Gastrocnemius medialis (tissue), 4 donors: ENCODE measurements around the gene SGMS1.
"Not testable (repeated sequence)": the region's sequence is repeated elsewhere in the genome, so short reads cannot be mapped to it uniquely, and the experiment has no call there.

Experiments used
- POLR2A ChIP-seq, 2 donors: fragments of 450-650 bp; IDR thresholded peaks; one replicate each; pipeline ENCODE4 v1.6.1; 2017; ENCODE audit warnings: antibody characterized with exemption in 2 of 2, mild to moderate bottlenecking in 2 of 2, moderate library complexity in 2 of 2
- TF ChIP-seq, protein P1 (sequence below), 5 experiments: fragments of 450-650 bp in 3 of 5; fragments of 200-600 bp in 2 of 5; sonication (generic) in 2 of 5; IDR thresholded peaks in 4 of 5; conservative IDR thresholded peaks in 1 of 5; 1 replicate in 4 of 5; 2 replicates in 1 of 5; pipeline ENCODE4 v1.5.1; 2016 to 2019; ENCODE audit warnings: antibody characterized with exemption in 5 of 5, mild to moderate bottlenecking in 3 of 5, moderate library complexity in 3 of 5

DNA sequence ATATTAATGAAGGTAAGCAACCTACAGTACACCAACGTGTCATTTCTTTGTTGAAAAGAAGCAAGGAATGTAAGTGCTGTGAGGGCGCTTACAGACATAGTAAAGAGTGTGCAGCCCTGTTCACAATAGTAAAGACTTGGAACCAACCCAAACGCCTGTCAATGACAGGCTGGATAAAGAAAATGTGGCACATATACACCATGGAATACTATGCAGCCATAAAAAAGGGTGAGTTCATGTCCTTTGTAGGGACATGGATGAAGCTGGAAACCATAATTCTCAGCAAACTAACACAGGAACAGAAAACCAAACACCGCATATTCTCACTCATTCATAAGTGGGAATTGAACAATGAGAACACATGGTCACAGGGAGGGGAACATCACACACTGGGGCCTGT lies 55.0 kb downstream of the SGMS1 start:
- TF ChIP-seq POLR2A (IDR thresholded peaks at IDR 0.05) = not testable (repeated sequence)
- TF ChIP-seq, protein P1, sequence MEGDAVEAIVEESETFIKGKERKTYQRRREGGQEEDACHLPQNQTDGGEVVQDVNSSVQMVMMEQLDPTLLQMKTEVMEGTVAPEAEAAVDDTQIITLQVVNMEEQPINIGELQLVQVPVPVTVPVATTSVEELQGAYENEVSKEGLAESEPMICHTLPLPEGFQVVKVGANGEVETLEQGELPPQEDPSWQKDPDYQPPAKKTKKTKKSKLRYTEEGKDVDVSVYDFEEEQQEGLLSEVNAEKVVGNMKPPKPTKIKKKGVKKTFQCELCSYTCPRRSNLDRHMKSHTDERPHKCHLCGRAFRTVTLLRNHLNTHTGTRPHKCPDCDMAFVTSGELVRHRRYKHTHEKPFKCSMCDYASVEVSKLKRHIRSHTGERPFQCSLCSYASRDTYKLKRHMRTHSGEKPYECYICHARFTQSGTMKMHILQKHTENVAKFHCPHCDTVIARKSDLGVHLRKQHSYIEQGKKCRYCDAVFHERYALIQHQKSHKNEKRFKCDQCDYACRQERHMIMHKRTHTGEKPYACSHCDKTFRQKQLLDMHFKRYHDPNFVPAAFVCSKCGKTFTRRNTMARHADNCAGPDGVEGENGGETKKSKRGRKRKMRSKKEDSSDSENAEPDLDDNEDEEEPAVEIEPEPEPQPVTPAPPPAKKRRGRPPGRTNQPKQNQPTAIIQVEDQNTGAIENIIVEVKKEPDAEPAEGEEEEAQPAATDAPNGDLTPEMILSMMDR (IDR thresholded peaks at IDR 0.05 in 4 of 5, conservative IDR thresholded peaks at IDR 0.05 in 1 of 5) = not testable (repeated sequence)
